Measurements from ENCODE around the gene TTI1.

DNA sequence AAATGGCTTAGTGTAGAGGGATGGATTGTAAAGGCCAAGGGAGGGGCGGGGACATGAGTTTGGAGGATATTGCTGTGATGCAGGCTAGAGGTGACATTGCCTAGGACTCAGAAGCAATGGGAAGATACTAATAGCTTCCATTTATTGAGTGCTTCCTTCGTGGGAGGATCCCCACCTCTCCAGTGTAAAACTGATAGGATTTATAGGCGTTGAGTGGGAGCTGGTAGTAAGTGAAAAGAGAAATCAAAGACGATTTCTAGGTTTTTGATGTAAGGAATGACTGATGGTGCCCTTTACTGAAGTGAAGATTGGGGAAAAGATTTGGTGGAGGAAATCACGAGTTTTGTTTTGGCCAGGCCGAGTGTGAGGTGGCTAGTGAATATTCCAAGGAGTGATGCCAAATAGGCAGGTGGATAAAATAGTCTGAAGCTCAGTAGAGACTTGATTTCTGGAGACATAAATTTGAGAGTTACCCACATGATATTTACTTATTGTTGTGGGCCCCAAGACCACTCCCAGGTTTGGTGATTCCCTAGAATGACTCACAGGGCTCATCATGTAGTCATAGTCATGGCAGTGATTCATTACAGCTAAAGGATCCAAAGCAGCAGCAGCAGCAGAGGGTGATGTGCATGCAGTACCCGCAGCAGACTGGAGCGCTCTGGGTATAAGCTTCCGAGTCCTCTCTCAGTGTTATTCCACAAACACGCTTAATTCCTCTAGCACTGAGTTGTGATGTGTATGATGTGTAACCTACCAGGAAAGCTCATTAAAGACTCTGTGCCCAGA lies 10.4 kb upstream of the TTI1 start:
- TF ChIP-seq, protein P1, sequence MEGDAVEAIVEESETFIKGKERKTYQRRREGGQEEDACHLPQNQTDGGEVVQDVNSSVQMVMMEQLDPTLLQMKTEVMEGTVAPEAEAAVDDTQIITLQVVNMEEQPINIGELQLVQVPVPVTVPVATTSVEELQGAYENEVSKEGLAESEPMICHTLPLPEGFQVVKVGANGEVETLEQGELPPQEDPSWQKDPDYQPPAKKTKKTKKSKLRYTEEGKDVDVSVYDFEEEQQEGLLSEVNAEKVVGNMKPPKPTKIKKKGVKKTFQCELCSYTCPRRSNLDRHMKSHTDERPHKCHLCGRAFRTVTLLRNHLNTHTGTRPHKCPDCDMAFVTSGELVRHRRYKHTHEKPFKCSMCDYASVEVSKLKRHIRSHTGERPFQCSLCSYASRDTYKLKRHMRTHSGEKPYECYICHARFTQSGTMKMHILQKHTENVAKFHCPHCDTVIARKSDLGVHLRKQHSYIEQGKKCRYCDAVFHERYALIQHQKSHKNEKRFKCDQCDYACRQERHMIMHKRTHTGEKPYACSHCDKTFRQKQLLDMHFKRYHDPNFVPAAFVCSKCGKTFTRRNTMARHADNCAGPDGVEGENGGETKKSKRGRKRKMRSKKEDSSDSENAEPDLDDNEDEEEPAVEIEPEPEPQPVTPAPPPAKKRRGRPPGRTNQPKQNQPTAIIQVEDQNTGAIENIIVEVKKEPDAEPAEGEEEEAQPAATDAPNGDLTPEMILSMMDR (IDR thresholded peaks at IDR 0.05): no peak
- no peak for TF ChIP-seq POLR2A (IDR thresholded peaks at IDR 0.05)

Data from prostate gland (tissue), 2 donors.